HL-60 (cell line): ENCODE data around the gene BMP2K.

ENCODE experiments used
- DNase-seq, 2 experiments: peaks; one replicate each; pipeline ENCODE4 v3.0.0-alpha.2; 2010 to 2020; ENCODE audit warnings: low read depth in 1 of 2, low spot score in 1 of 2
- H3K27ac ChIP-seq: fragments of 250-450 bp; sonication (Bioruptor Pico); replicated peaks from 2 replicates; pipeline ENCODE4 v1.5.1; 2020; ENCODE audit warnings: mild to moderate bottlenecking, moderate library complexity
- H3K27me3 ChIP-seq: fragments of 250-450 bp; sonication (Bioruptor Pico); 2 replicates; pipeline ENCODE4 v1.5.1; 2021; ENCODE audit warnings: mild to moderate bottlenecking, moderate library complexity; ENCODE audit not compliant: insufficient read depth, poor library complexity, severe bottlenecking
- H3K4me3 ChIP-seq: replicated peaks from 2 replicates; pipeline ENCODE4 v1.5.1; 2011; ENCODE audit warnings: mild to moderate bottlenecking, control low read depth, low read length; ENCODE audit not compliant: insufficient read depth
- CTCF ChIP-seq: IDR thresholded peaks from one replicate; pipeline ENCODE4 v1.5.1; 2011; ENCODE audit warnings: low read length, control low read depth, inconsistent platforms; ENCODE audit not compliant: insufficient read depth
- GABPA ChIP-seq: IDR thresholded peaks from 2 replicates; pipeline ENCODE4 v1.6.1; 2012; ENCODE audit warnings: low read depth
- POLR2AphosphoS5 ChIP-seq: IDR thresholded peaks from 2 replicates; pipeline ENCODE4 v1.6.1; 2012; ENCODE audit warnings: low read depth
- REST ChIP-seq: IDR thresholded peaks from 2 replicates; pipeline ENCODE4 v1.6.1; 2012; ENCODE audit warnings: low read depth; ENCODE audit not compliant: insufficient replicate concordance
- SPI1 ChIP-seq: IDR thresholded peaks from 2 replicates; pipeline ENCODE4 v1.6.1; 2012; ENCODE audit warnings: low read depth, mild to moderate bottlenecking, borderline replicate concordance

Gene BMP2K

GRCh38 chr4:78938868-78939666, 162.9 kb downstream of the BMP2K start, which contains the start of gene PAQR3:
Gene PAQR3, minus strand, starts transcription at chr4:78939438. Its CDS starts 214 bp downstream, at chr4:78939224.
- Histone ChIP-seq H3K27me3 (no peaks in the 10 kb centered on the region), H3K4me3 (peak within 1 kb of the TSS; percentile 97), H3K27ac (peak within 1 kb of the TSS; percentile 68)
- TF ChIP-seq POLR2AphosphoS5 (peak; percentile 40; the same call in 1 of the 2 replicates), CTCF (no peak)
- DNase-seq, result peak; percentile 48 to 78

- H3K4me3 ChIP-seq, result peak overlapping the region; percentile 97
- DNase-seq, result no peak
- no peaks in the 10 kb centered on the region for H3K27me3 ChIP-seq
- TF ChIP-seq GABPA, result no peak
- no peak for TF ChIP-seq POLR2AphosphoS5
- no peak for TF ChIP-seq REST
- TF ChIP-seq SPI1, result no peak
- TF ChIP-seq CTCF, result no peak
- peak overlapping the region; percentile 68 for H3K27ac ChIP-seq
These were observed 163.5 kb downstream of the BMP2K start for GRCh38 chr4:78939667-78940008.

GRCh38 chr4:78940752-78941151, 164.6 kb downstream of the BMP2K start:
- no peak for TF ChIP-seq CTCF
- no peak for TF ChIP-seq POLR2AphosphoS5
- TF ChIP-seq SPI1, result no peak
- DNase-seq, result no peak
- H3K4me3 ChIP-seq, result no peak overlapping the region
- H3K27ac ChIP-seq, result no peak overlapping the region
- no peaks in the 10 kb centered on the region for H3K27me3 ChIP-seq

GRCh38 chr4:78944381-78944780, 168.2 kb downstream of the BMP2K start:
- no peak overlapping the region for H3K27ac ChIP-seq
- no peak for DNase-seq
- TF ChIP-seq POLR2AphosphoS5 (no peak), SPI1 (no peak), REST (no peak), GABPA (no peak), CTCF (no peak)
- H3K27me3 ChIP-seq, result no peaks in the 10 kb centered on the region
- H3K4me3 ChIP-seq, result no peak overlapping the region
